ENCODE results near the gene UBR2.

UBR2 gene

DNA sequence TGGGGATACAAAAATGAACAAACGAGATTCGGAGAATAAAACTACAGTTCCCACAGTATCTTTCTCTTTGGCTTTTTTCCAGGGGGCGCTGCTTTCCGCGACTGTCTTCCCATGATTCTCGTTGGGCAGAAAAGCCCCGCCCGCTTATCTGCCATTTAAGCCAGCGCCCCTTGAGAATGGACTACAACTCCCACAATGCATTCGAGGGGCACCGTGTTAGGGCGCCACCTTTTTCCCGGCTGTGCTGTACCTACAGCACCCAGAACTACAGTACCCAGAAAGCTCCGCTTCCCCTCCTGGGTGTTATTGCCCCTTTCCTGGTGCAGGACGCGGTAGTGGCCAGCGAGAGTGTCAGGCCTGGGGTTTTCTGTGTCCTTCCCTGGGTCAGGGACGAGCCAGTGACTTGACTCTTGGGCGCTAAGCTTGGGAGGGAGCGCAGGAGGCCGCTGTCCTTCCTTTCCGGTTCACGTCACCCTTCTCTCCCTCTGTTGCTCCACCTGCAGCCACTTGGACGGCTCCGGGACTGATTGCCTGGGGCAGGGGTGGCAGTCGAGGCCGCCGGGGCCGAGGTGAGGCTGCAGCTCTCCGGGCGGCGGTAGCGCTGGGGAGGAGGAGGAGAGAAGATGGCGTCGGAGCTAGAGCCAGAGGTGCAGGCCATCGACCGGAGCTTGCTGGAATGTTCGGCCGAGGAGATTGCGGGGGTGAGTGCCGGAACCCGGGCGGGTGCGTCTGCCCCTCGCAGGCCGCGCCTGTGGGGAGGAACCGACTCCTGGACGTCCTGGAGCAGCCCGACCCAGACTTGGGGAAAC lies at the start of gene UBR2:
Gene UBR2, plus strand, starts transcription at position 333 of the 809 bp plus-strand sequence. Its CDS starts 291 bp downstream, at position 624.
- H3K4me3 ChIP-seq (ENCODE audit: low read length) = peak within 1 kb of the TSS; percentile 71
- TF ChIP-seq ZNF274 (IDR thresholded peaks at IDR 0.05; ENCODE audit: low read depth, low read length) = no peak

DNA sequence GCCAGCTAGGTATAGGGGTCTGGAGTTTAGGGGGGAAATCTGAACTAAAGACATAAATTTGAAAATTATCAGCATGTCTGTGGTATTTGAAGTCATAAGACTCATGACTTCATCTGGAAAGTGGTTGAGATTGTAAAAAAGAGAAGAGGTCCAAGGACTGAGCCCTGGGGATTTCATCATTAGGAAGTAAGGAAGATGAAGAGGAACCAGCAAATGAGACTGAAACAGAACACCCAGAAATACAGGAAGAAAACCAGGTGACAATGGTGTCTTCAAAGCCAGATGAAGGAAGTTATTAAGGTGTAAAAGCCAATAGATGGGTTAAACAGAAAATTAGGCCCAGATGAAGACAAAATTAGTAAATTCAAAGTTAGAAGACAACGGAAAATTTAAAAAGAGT lies 49.1 kb upstream of the UBR2 start:
- no peak for TF ChIP-seq ZNF274 (IDR thresholded peaks at IDR 0.05; ENCODE audit: low read depth, low read length)
- H3K4me3 ChIP-seq (ENCODE audit: low read length) = no peak overlapping the region

DNA sequence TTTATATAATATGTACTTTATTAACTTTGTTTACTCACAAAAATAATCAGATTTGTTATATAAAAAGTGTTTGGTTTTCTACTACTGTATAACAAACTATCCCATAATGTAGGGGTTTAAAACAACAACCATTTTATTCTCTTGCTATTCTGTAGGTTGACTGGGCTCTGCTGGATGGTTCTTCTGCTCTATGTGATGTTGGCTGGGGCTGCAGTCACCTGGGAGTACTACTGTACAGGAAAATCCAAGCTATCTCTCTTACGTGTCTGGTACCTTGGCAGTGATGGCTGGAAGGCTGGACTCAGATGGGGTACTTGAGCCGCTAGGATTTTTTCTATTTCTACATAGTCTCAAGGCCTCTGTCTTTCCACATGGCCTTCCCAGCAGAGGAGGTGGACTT lies 44.0 kb upstream of the UBR2 start:
- no peak for TF ChIP-seq ZNF274 (IDR thresholded peaks at IDR 0.05; ENCODE audit: low read depth, low read length)
- H3K4me3 ChIP-seq (ENCODE audit: low read length) = no peak overlapping the region

GRCh38 chr6:42520786-42521607 lies 42.8 kb upstream of the UBR2 start:
- H3K4me3 ChIP-seq (ENCODE audit: low read length) = no peak overlapping the region
- TF ChIP-seq ZNF274 (IDR thresholded peaks at IDR 0.05; ENCODE audit: low read depth, low read length) = no peak

DNA sequence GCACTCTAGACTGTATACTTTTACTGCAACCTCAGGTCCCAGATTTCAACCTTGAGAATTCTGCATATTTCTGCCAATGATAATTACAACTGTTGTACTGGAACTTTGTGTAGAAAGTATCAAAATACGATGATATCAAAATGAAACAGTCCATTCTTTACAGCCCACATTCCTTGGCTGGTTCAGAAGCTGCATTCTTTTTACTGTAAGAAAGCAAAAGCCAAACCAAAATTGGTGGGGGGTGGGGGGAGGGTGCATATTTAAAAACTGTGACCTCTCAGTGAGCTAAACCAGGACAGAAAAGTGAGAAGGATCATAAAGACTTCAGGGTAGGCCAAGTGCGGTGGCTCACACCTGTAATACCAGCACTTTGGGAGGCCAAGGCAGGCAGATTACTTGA lies 41.8 kb upstream of the UBR2 start:
- no peak overlapping the region for H3K4me3 ChIP-seq (ENCODE audit: low read length)

DNA sequence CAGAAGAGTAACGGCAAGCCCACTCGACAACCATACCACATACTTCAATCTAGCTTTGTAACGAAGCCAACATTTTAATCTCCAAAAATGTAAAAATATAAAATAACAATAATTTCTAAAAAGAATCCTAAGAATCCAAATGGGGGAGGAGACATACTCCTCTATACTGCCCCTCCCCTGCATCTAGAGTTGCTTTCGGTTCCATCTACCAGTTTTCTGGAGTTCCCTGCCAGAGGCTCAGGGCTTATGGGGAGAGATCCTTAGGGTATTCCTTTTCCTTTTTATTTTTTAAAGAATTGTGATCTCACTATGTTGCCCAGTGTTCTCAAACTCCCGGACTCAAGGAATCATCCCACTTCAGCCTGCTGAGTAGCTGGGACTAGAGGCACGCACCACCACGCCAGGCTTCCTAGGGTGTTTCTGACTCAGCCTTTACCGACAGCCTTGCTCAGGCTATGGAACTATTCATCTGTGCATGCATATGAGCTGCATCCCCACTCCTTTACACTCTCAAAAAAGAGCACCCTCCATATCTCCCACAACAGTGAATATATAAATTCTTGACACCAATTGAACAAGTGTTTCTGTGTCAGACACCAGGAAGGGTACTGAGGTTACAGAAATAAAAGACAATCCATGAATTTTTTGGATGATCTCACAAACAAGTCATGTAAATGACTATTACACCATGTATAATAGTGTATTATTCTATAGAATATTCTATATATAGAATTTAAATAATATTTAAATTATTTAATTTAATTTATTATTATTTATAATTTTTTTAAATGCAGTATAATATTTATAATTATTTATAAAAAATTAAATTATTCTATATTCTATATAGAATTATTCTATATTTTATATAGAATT lies 40.7 kb upstream of the UBR2 start:
- H3K4me3 ChIP-seq (ENCODE audit: low read length) = no peak overlapping the region

More for the DNA sequence above, 41.8 kb upstream of the UBR2 start:
- TF ChIP-seq ZNF274 (IDR thresholded peaks at IDR 0.05; ENCODE audit: low read depth, low read length) = no peak

DNA sequence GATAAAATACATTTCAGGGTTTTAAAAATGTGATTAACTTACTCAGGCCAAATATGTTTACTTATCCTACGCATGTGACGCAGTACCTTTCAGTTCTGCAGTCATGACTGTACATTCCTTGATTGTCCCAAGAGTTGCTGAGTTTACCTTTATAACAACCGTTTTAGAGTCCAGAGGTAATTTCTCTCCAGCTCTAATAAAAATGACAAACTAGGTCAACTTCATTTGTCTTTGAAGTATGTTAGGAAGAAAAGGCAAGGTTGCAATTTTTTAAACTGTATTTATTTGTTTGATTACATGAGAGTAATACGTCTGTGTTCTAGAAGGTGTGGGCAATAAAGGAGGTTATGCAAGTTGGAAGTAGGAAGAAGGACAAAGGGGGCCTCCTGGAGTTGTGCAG lies 38.6 kb upstream of the UBR2 start:
- no peak for TF ChIP-seq ZNF274 (IDR thresholded peaks at IDR 0.05; ENCODE audit: low read depth, low read length)
- H3K4me3 ChIP-seq (ENCODE audit: low read length) = no peak overlapping the region

More for the DNA sequence above, 40.7 kb upstream of the UBR2 start:
- TF ChIP-seq ZNF274 (IDR thresholded peaks at IDR 0.05; ENCODE audit: low read depth, low read length) = no peak

DNA sequence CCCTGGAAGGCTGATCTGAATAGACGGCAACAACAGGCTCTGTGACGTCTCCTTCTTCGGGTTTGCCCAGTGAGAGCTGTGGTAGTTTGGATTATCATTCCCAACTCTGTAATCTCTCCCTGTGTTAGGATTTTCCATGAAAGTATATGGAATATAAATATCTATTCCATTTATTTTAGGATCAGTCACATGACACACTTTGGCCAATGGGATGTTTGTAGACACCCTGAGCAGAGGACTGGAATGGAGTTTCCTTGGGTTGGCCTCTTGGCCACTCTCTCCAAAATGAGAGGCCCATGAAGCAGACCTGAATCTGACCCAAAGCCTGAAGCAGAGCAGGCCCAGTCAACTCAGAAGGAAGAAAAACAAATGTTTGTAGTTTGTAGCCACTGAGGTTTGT lies 37.2 kb upstream of the UBR2 start:
- TF ChIP-seq ZNF274 (IDR thresholded peaks at IDR 0.05; ENCODE audit: low read depth, low read length) = no peak
- no peak overlapping the region for H3K4me3 ChIP-seq (ENCODE audit: low read length)

GRCh38 chr6:42527204-42527603 lies 36.6 kb upstream of the UBR2 start:
- no peak overlapping the region for H3K4me3 ChIP-seq (ENCODE audit: low read length)
- no peak for TF ChIP-seq ZNF274 (IDR thresholded peaks at IDR 0.05; ENCODE audit: low read depth, low read length)

- no peak for TF ChIP-seq ZNF274 (IDR thresholded peaks at IDR 0.05; ENCODE audit: low read depth, low read length)
- H3K4me3 ChIP-seq (ENCODE audit: low read length) = no peak overlapping the region
Observed at GRCh38 chr6:42530296-42530695, 33.5 kb upstream of the UBR2 start.

DNA sequence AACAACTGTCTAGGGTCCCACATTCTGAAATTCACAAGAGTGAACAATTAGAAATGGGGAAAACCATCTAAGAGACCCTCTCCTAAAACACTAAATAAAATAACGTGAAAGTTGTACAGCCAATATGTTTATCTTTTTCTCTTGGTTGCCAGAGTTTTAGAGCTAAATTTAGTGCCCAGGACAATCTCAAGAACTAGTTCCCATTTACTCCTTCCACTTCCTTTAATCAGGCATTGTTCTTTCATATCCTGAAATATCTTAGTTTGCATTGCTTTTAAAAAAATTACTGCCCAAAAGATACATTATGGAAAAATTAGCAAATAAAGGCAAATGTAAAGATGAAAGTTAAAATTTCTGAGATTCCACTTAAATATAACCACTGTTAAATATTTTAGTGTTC lies 33.1 kb upstream of the UBR2 start:
- TF ChIP-seq ZNF274 (IDR thresholded peaks at IDR 0.05; ENCODE audit: low read depth, low read length) = no peak
- H3K4me3 ChIP-seq (ENCODE audit: low read length) = no peak overlapping the region

- no peak overlapping the region for H3K4me3 ChIP-seq (ENCODE audit: low read length)
- TF ChIP-seq ZNF274 (IDR thresholded peaks at IDR 0.05; ENCODE audit: low read depth, low read length) = no peak
Observed at GRCh38 chr6:42532038-42532669, 31.7 kb upstream of the UBR2 start.

GRCh38 chr6:42533794-42534193 lies 30.0 kb upstream of the UBR2 start:
- TF ChIP-seq ZNF274 (IDR thresholded peaks at IDR 0.05; ENCODE audit: low read depth, low read length) = no peak
- H3K4me3 ChIP-seq (ENCODE audit: low read length) = no peak overlapping the region

DNA sequence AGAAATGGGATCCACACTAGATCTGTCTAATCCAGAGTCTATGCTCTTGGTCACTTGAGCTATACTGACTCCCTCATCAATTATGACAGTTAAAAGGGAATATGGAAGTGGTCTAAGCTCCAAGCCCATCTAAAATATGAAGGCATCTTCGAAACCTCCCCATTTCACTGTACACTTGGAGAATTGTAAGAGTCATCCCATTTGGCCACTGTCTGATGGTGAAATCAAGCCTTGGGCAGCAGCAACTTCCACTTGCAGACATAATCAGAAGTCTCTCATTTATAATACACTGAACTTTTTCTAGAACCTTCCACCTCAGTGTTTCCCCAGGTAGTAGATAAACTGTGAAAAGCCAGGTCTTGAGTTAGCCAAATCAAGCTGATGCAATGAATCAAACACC lies 26.3 kb upstream of the UBR2 start:
- no peak for TF ChIP-seq ZNF274 (IDR thresholded peaks at IDR 0.05; ENCODE audit: low read depth, low read length)
- H3K4me3 ChIP-seq (ENCODE audit: low read length) = no peak overlapping the region
